ENCODE measurements around the gene PPP4R4.

Gene PPP4R4

GRCh38 chr14:94306047-94306978 is 132.2 kb downstream of the PPP4R4 start:
- DNase-seq (ENCODE audit: low spot score), result no peak

DNA sequence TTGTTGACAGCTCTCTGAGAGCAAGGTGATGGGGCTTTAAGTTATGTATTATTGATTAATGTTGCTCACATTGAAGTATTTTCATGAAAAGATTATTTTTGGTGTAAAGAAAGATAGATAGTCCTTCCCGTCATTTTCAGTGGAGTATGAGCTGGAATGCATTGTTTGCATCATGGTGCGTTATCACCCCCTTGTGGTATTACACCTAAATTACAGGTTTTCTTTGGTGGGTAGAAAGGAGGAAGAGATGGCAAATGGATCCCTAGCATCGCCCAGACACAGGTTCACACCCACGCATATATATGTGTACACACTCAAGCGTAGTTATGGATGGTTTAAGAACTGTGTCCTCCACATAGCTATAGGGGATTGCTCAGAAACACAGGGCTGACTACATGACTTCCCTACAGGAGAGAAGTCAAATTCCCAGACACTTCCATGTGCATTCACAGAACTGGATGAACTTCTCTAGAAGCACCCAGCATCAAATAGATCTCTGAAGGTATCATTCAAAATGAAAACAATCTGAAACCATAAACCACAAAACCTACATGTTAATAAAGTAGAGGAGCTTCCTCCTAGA is 133.4 kb downstream of the PPP4R4 start:
- DNase-seq (ENCODE audit: low spot score), result no peak

DNA sequence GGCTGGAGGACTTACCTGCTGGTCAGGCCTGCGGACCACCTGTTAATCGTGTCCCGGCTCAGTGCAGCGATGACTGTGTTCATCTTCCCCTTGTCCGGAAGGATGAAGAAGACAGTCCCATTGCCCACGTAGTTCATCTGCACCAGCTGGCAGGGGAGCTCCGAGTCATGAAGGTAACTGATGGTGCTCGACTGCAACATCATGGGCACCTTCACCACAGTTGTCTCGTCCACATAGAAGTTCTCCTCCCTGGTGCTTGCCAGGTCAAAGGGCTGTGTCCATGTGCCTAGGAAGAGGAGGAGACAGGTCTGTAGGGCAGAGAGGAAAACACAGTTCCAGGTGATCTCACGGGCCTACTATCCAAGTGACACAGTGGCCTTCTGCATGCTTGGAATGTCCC is 135.6 kb downstream of the PPP4R4 start:
- no peak for DNase-seq (ENCODE audit: low spot score)

GRCh38 chr14:94310248-94310647 is 136.1 kb downstream of the PPP4R4 start:
- DNase-seq (ENCODE audit: low spot score), result no peak

- DNase-seq (ENCODE audit: low spot score), result no peak
These were observed 138.5 kb downstream of the PPP4R4 start for GRCh38 chr14:94312481-94313246.

DNA sequence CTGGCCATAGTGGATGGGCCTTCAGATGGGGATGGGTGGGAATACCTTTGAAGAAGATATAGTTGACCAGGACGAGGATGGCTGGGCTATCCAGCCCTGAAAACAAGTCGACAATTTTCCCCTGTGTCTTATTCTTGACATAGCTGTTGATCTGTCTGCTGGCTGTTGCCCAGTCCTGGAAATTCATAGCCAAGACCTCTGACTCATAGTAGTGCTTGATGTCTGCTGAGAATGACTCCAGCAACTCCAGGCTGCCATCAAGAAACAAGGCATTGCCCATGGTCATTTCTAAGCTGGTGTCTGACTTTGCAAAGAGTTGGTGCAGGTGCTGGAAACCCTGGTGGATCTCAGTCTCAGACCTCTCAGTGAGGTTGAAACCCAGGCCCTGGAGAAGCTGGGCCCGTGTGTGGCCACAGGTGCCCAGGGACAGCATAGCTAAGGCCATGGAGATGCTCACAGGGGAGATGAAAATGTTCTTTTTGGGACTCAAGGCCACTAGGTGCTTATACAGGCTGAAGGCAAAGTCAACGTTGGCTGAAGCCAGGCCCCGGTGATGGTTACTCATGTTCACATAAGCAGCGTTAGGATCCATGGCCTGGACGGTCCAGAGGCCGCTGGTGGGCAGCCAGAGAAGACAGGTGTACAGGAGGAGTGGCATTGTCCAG is 140.0 kb downstream of the PPP4R4 start:
- no peak for DNase-seq (ENCODE audit: low spot score)

GRCh38 chr14:94314890-94315289 is 140.8 kb downstream of the PPP4R4 start:
- no peak for DNase-seq (ENCODE audit: low spot score)

DNA sequence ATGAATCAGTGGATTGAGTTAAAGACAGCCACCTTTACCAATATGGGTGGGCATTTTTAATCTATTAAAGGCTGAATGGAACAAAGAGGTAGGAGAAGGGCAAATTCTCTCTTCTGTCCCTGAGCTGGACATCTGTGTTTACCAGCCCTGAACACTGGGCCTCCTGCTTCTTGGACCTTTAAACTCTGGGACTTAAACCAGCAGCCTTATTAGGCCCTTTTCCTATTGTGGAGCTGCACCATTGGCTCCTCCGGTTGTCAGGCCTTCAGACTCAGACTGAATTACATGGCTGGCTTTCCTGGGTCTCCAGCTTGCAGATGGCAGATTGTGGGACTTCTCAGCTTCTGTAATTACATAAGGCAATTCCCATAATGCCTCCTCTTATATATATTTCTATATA is 142.6 kb downstream of the PPP4R4 start:
- no peak for DNase-seq (ENCODE audit: low spot score)

DNA sequence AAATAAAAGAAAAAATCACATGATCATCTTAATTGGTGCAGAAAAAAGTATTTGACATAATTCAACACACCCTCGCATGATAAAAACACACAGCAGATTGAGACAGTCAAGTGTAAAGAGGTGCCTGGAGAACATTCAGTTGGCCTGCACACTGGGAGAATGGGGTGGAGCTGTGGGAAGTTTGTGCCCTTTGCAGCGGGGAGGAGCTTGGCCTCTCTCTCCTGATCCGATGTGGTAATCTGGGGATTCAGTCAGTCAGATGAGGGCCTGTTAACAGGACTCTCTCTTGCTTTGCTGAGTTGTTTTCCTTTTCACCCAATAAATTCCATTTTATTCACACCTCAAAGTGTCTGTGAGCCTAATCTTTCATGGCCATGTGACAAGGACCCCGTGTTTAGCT is 143.1 kb downstream of the PPP4R4 start:
- DNase-seq (ENCODE audit: low spot score), result no peak

GRCh38 chr14:94320243-94320642 is 146.1 kb downstream of the PPP4R4 start:
- DNase-seq (ENCODE audit: low spot score), result no peak

- no peak for DNase-seq (ENCODE audit: low spot score)
These were observed 147.5 kb downstream of the PPP4R4 start for GRCh38 chr14:94321421-94322271.

- DNase-seq (ENCODE audit: low spot score), result no peak
These were observed 148.8 kb downstream of the PPP4R4 start, which contains the start of gene SERPINA6 for GRCh38 chr14:94322648-94323570. Gene SERPINA6 (minus strand): TSS chr14:94323336. CDS start chr14:94314648, 8,688 bp downstream.

DNA sequence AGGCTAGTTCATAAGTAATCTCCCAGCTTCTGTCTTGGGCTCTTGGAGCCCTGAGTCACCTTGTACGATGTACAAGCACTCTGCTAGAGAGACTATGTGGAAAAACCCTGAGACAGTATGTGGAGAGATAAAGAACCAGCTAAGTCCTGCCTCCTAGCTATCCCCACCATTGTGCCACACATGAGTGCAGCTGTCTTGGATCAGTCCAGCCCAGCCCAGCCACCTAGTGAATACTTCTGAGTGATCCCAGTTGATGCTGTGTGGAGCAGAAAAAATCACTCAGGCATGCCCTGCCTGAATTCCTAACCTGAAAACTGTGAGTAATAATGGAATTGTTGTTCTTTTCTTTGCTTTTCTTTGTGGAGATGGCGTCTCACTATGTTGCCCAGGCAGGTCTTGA is 154.1 kb downstream of the PPP4R4 start:
- DNase-seq (ENCODE audit: low spot score), result no peak
